Activated naive CD8-positive, alpha-beta T cell treated with anti-CD3 and anti-CD28 coated beads, Interleukin-2, amount 50 U/mL, for 24 hours (primary cell): ENCODE results near the gene SMIM5.
"Not testable (repeated sequence)": the region's sequence is repeated elsewhere in the genome, so short reads cannot be mapped to it uniquely, and the experiment has no call there.

ENCODE experiments used
- ATAC-seq: fragments of 150-1000 bp; cut with Tn5 transposase; one replicate; pipeline ENCODE4 v1.10.0; 2021
- DNase-seq: peaks from one replicate; pipeline ENCODE4 v3.0.0; 2021
- H3K27ac Mint-ChIP-seq: one replicate; pipeline ENCODE4 v1.8.0; 2021; ENCODE audit warnings: mild to moderate bottlenecking, mixed read lengths
- H3K27me3 Mint-ChIP-seq: one replicate; pipeline ENCODE4 v1.8.0; 2021; ENCODE audit warnings: mixed read lengths
- H3K36me3 Mint-ChIP-seq: one replicate; pipeline ENCODE4 v1.8.0; 2021; ENCODE audit warnings: low read depth, mixed read lengths
- H3K4me1 Mint-ChIP-seq: one replicate; pipeline ENCODE4 v1.8.0; 2021; ENCODE audit warnings: mixed read lengths
- H3K4me3 Mint-ChIP-seq: one replicate; pipeline ENCODE4 v1.8.0; 2021; ENCODE audit warnings: mild to moderate bottlenecking, moderate library complexity, mixed read lengths
- H3K9me3 Mint-ChIP-seq: one replicate; pipeline ENCODE4 v1.8.0; 2021; ENCODE audit warnings: mixed read lengths

SMIM5 gene

DNA sequence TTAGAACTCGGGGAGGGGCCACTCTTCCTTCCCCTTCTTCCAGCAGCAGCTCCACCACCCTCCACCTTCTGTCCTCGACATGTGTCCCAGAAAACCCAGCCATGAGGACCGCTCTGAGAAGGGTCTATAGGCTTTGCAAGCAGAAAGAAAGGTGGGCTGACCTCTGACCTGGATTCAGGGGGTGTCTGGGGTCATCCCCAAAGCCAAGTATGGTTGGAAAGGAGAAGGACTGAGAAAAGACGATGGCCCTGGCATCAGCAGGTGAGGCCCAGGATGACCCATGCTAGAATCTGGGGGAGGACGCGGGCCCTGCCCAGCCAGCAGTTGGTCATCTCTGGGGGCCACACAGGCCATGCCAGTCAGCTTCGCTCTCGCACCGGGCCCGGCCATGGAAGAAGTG, 6.1 kb upstream of the SMIM5 start:
- DNase-seq (no peak), ATAC-seq (no peak)
- Mint-ChIP-seq H3K9me3 (no peaks in the 10 kb centered on the region), H3K4me3 (no peak overlapping the region), H3K36me3 (no peaks in the 10 kb centered on the region), H3K27me3 (no peaks in the 10 kb centered on the region), H3K27ac (no peak overlapping the region), H3K4me1 (no peaks in the 10 kb centered on the region)

DNA sequence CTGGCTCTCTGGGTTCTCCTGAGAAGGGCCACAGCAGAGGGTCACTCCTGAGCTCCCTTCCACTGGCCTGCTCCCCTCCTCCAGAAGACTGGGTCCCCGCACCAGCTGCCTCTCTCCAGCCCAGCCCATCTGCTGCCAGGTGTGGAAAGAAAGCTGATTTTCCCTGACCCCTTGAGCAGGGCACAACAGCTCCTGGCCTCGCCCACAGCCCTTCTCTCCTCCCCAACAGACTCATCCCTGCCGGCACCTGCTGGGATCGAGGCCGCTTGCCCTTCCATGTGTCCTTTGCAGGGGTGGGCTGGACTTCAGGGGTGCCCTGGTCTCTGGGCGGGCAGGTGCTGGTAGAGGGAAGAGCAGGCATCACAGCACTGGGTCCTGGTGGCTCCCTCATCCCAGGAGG, 4.8 kb upstream of the SMIM5 start:
- Mint-ChIP-seq H3K9me3 (no peaks in the 10 kb centered on the region), H3K36me3 (no peaks in the 10 kb centered on the region), H3K4me1 (no peaks in the 10 kb centered on the region), H3K4me3 (no peak overlapping the region), H3K27ac (no peak overlapping the region), H3K27me3 (no peaks in the 10 kb centered on the region)
- ATAC-seq: no peak
- DNase-seq: no peak

DNA sequence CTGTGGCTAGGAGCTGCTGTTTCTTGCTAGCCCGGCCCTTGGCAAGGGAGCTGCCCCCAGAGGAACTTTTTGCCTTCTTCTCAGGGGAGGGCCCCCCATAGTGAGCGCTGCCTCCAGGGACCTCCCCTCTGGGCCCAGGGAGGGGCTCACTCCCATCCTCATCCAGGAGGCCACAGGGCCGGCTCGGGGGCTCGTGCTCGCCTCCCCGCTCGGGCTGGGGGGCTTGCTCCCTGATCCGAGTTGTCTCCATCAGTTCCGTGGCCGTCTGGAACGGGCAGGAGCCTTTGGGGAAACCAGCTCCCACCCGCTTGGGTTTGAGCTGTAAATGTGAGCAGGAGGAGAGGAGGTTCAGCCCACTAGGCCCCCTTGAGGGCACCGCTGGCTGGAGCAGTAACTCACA, 4.1 kb upstream of the SMIM5 start:
- peaks cover 3% of the 10 kb centered on the region for H3K4me1 Mint-ChIP-seq

DNA sequence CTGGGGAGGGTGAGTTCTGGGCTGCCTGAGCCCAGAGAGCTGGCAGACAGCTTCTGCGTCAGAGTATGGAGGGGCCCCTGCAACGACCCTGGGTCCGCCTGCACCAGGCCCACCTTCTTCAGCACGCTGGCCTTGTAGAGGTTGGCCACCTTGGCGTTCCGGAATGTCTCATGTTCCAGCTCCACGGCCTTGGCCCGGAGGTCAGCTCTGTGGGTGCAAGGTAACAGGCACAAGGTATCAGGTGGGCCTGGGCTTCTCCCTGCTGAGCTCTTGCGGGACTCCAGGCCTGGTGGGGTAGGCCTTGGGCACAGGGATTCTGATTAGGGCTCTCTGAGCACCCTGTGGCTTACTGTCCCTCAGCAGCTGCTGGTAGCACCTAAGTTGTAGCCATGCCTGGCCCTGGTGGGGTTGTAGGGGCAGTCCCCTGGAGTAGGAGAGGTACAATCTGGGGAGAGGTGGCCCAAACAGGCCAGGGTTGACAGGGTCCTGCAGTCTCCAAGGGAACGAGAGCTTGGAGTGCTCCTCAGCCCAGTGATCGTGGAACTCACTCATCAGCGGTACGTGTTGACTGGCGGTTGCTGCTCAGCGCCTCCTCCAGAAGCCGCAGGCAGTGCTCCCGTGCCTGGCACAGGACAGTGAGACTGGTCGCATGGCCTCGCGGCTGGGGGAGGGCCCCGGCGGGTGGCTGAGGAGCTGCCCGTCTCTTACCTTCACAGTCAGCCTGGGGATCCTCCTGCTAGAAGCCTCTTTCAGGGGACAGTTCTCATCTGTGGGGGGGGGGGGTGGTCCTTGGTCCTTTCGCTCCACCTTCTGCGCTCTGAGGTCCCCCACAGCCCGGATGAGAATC, 2.9 kb upstream of the SMIM5 start:
- Mint-ChIP-seq H3K27me3 (no peaks in the 10 kb centered on the region), H3K9me3 (no peaks in the 10 kb centered on the region), H3K4me1 (peaks cover 3% of the 10 kb centered on the region), H3K27ac (no peak overlapping the region), H3K36me3 (no peaks in the 10 kb centered on the region), H3K4me3 (no peak overlapping the region)
- no peak for DNase-seq
- ATAC-seq: no peak

More for the DNA sequence above, 4.1 kb upstream of the SMIM5 start:
- H3K36me3 Mint-ChIP-seq: no peaks in the 10 kb centered on the region
- DNase-seq: no peak
- H3K9me3 Mint-ChIP-seq: no peaks in the 10 kb centered on the region
- no peak overlapping the region for H3K4me3 Mint-ChIP-seq
- no peak for ATAC-seq
- H3K27ac Mint-ChIP-seq: no peak overlapping the region
- H3K27me3 Mint-ChIP-seq: no peaks in the 10 kb centered on the region

DNA sequence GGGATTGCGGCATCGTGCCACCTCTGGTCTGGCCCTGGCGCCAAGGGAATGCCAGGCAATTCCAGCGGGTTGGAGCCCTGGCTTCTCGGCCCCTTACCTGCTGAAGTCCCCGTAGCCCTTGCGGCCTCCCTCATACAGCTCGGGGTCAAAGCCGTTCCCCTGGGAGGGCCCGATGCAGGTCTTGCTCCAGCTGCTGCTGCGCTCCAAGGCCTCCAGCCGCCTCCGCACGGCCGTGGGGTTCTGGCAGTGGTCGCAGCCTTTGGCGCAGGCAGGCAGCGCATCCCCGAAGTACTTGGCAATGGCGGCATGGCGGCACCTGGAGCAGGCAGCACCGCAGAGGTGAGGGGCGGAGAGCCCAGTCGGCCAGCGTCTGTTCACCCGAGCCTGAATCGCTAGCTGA, 1.9 kb upstream of the SMIM5 start:
- peaks cover 3% of the 10 kb centered on the region for H3K4me1 Mint-ChIP-seq
- no peaks in the 10 kb centered on the region for H3K27me3 Mint-ChIP-seq
- no peaks in the 10 kb centered on the region for H3K36me3 Mint-ChIP-seq
- ATAC-seq (no peak), DNase-seq (no peak)
- H3K27ac Mint-ChIP-seq: no peak overlapping the region
- H3K9me3 Mint-ChIP-seq: no peaks in the 10 kb centered on the region
- no peak overlapping the region for H3K4me3 Mint-ChIP-seq

DNA sequence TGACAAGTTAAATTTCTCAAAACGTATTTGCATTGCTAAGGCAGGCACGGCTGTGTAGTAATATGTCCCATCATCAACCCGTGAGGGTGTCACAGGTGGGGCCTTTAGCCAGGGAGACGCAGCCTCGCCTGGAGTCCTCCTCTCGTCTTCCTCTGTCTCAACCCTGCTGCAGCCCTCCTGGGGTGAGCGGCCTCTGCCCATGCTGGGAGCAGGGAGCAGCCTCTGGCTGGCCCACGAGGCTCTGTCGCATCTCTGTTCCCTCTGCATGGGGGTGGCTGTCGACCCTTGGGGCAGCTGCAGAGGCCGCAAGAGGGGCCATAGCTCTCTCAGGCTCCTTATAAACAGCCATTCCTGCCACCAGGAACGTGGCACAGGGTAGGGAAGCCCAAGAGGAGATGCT, 806 bp upstream of the SMIM5 start:
- Mint-ChIP-seq H3K4me1 (peaks cover 3% of the 10 kb centered on the region), H3K36me3 (no peaks in the 10 kb centered on the region), H3K27me3 (no peaks in the 10 kb centered on the region), H3K4me3 (no peak overlapping the region), H3K27ac (no peak overlapping the region), H3K9me3 (no peaks in the 10 kb centered on the region)
- ATAC-seq: no peak
- no peak for DNase-seq

DNA sequence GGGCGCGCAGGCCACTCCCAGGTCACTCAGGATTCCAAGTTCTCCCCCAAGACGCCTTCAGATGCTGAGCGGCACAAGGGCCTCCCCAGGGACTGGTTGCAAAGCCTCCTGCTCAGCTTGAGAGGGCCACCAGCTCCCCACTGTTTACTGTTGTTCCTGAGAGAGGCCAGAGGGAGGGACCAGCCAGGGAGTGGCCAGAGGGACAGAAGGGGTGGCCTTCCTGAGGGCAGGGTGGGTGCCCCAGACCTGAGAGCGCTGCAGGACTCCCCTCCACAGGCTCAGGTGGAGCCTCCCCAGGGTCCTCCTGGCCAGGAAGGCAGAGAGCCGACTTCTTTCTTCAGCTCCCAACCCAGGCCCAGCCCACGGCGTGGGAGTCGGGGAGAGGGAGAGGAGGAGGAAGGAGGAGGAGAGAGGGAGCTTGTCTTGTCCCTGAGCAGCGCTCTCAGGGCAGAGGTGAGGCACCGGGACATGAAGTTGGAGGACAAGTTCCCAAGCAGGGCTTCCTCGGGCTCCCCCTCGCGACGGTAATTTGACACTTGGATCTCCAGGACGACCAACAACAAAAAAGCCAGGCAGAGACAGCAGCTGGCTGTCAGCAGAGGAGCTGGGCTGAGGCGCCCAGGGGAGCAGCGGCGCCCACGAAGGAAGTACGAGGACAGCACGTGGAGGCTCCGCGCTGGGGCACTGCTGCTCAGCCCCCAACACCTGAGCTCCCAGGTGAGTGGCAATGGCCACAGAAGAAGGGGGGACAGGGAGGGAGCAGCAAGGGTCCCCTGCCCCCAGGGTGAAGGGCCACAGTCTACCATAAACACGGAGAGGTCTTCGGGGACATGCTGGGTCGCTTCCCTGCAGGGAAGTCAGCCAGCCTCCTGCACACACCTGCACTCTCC, 497 bp downstream of the SMIM5 start:
- no peak overlapping the region for H3K27ac Mint-ChIP-seq
- DNase-seq (peak; percentile 48), ATAC-seq (peak; percentile 25)
- no peaks in the 10 kb centered on the region for H3K36me3 Mint-ChIP-seq
- H3K4me1 Mint-ChIP-seq: peaks cover 3% of the 10 kb centered on the region
- no peak overlapping the region for H3K4me3 Mint-ChIP-seq
- no peaks in the 10 kb centered on the region for H3K27me3 Mint-ChIP-seq
- no peaks in the 10 kb centered on the region for H3K9me3 Mint-ChIP-seq

DNA sequence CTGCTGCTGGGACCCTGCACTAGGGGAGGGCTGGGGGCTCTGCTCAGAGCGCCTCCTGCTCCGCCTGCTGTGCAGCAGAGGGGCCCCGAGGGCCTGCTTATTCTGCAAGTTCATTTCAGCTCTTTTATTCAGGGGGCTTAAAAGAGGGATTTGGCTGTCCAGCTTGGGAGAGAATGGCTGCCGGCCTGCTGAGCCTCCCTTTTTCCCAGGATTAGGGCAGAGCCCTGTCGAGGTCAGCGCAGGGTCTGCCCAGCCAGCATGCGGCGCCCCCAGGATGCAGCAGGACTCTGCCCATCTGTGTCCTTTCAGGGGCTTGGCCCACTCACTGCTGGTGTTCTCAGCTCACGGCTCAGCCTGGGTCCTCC, 1.1 kb downstream of the SMIM5 start:
- Mint-ChIP-seq H3K9me3 (no peaks in the 10 kb centered on the region), H3K27me3 (no peaks in the 10 kb centered on the region), H3K27ac (no peak overlapping the region), H3K4me1 (peaks cover 3% of the 10 kb centered on the region), H3K4me3 (no peak overlapping the region), H3K36me3 (no peaks in the 10 kb centered on the region)
- ATAC-seq (no peak), DNase-seq (no peak)

DNA sequence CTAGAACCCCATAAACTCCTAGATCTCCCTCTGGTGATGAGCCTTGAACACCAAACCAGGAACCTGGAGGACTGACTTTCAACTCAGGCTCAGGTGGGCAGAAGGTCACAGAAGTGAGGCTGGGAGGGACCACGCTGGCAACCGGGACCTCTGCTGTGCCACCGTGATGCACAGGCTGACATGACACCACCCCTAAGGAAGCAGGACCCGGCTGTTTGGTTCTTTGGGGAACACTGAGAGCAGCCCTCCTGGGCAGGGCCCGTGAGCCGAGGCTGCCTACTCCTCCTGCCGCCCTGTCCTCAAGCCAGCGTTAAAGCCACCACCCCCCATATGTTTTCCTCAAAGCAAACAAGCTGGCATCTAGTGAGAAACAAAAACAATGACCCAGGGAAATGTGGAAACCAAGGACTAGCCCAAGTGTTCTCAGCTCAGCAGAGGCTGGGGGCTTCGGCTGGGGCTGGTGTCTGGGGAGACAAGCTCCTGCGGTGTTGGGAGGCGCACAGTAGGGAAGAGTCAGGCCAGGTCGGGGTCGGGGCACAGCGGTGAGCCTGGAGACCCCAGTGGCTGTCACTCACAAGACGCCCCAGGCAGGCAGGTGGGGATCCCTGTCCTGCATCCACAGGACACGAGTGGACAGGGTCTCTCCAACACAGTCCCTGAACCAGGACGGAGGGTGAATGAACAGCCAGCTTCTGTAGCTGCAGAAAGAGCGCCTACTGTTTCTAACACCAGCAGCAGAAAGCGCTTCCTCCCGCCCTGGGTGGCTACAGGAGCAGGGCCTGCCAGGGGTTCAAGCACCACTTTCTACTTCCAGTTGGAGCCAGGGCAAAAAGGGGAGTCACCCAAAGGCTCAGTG, 1.7 kb downstream of the SMIM5 start:
- no peak overlapping the region for H3K4me3 Mint-ChIP-seq
- no peak overlapping the region for H3K27ac Mint-ChIP-seq
- peaks cover 3% of the 10 kb centered on the region for H3K4me1 Mint-ChIP-seq
- DNase-seq (no peak), ATAC-seq (no peak)
- no peaks in the 10 kb centered on the region for H3K27me3 Mint-ChIP-seq
- no peaks in the 10 kb centered on the region for H3K36me3 Mint-ChIP-seq
- no peaks in the 10 kb centered on the region for H3K9me3 Mint-ChIP-seq

DNA sequence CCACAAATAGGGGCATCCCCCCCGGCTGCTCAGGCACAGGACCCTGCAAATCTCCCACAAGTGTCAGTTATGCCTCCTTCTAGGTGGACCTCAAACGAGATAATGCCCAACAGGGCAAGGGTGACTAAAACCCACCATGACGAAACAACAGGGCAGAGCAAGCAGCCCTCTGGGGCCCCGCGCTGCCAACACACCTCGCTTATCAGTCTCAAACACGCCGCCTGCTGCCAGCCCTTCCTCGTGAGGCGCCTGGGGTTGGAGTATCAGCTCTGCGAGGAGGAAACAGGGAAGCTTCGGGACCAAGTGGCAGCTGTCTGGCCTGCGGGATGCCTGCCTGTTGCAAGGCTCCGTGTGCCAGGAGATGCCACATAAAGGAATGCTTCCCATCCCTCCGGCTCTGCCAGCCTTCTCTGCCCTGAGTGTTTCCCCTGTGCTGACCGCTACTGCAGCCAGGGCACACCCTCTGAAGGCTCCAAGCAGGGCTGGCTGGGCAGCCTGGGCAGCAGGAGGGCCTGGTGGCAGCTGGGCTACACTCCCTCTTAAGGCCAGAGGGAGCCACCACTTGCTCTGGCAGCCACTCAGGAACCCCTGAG, 2.5 kb downstream of the SMIM5 start:
- Mint-ChIP-seq H3K27me3 (no peaks in the 10 kb centered on the region), H3K4me1 (peaks cover 3% of the 10 kb centered on the region), H3K36me3 (no peaks in the 10 kb centered on the region), H3K27ac (no peak overlapping the region), H3K4me3 (no peak overlapping the region), H3K9me3 (no peaks in the 10 kb centered on the region)
- ATAC-seq (no peak), DNase-seq (no peak)

DNA sequence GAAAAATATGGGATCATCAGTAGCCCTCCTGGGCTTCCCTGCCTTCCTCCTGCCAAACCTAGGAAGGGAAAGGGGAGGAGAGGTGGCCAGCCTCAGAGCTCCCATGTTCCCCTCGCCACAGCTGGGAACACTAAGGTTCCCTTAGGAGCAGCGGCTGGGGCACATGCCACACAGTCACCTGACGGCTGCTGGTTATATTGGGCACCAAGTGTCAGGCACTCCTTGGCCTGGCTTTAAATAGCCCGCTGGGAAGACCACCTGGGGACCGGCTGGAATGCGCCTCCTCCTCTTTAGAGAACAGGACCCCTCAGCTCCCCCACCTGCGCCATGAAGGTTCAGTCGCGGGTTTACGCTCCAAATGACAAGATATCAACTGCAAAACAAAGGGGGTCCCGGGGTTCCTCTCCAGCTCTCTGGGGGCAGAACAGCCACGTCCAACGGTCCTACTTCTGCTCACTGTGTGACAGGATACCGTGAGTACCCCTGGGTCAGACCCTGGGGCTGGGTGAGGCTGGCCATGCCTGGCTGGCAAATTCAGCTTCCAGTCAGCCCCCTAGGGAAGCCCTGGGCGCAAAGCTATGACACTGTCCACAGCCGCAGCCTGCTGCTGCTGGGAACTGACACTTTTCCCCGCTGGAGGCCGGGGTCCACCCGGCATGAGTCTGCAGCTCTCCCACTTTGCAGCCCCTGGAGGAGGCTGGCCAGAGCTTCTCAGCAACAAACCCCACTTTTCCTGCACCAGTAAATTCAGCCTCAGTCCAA, 3.3 kb downstream of the SMIM5 start:
- no peaks in the 10 kb centered on the region for H3K36me3 Mint-ChIP-seq

DNA sequence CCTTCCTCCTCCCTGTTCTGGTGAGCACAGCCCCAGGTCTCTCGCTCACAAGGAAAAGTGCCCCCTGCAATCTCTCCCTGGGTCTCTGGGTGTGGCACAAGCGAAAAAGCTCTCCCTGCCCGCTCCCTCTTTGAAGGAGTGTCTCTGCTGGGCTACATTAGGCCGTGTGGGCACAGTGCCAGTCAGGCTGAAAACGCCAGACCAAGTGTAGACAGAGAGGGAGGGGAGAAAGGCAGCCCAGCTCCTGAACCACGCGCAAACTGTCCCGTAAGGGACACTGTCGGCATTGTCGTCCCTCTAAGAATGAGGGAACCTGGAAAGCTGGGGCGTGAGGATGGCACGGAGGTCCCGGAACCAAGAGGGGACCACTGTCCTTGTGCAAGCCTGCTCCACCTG, 3.9 kb downstream of the SMIM5 start:
- H3K27ac Mint-ChIP-seq: no peak overlapping the region
- DNase-seq (no peak), ATAC-seq (no peak)
- H3K9me3 Mint-ChIP-seq: no peaks in the 10 kb centered on the region
- H3K27me3 Mint-ChIP-seq: no peaks in the 10 kb centered on the region
- peaks cover 3% of the 10 kb centered on the region for H3K4me1 Mint-ChIP-seq
- no peak overlapping the region for H3K4me3 Mint-ChIP-seq
- H3K36me3 Mint-ChIP-seq: no peaks in the 10 kb centered on the region

More for the DNA sequence above, 3.3 kb downstream of the SMIM5 start:
- H3K27me3 Mint-ChIP-seq: no peaks in the 10 kb centered on the region
- H3K4me1 Mint-ChIP-seq: peaks cover 3% of the 10 kb centered on the region
- no peak overlapping the region for H3K4me3 Mint-ChIP-seq
- no peaks in the 10 kb centered on the region for H3K9me3 Mint-ChIP-seq
- no peak overlapping the region for H3K27ac Mint-ChIP-seq
- ATAC-seq (no peak), DNase-seq (no peak)

DNA sequence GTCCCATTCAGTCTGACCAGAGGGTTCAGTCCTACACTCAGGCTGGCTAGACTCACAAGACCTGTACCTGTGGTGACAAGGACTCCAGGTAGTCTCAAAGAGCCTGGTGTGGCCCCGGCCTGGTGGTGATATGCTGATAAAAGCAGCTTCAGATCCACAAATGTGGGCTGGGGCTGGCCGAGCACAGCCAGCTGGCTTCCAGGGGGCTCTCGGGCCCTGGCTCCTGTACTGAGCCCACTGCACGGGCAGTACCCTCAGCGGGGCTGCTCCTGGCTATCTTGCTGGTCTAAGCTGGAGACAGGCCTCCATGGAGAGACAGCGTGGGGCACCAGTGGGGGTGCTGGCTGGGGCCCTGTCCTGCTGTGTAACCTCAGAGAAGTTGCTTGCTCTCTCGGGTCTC, 4.3 kb downstream of the SMIM5 start:
- H3K27ac Mint-ChIP-seq: no peak overlapping the region
- H3K9me3 Mint-ChIP-seq: no peaks in the 10 kb centered on the region
- no peak overlapping the region for H3K4me3 Mint-ChIP-seq
- no peaks in the 10 kb centered on the region for H3K36me3 Mint-ChIP-seq
- ATAC-seq (no peak), DNase-seq (no peak)
- H3K4me1 Mint-ChIP-seq: peaks cover 3% of the 10 kb centered on the region
- no peaks in the 10 kb centered on the region for H3K27me3 Mint-ChIP-seq

DNA sequence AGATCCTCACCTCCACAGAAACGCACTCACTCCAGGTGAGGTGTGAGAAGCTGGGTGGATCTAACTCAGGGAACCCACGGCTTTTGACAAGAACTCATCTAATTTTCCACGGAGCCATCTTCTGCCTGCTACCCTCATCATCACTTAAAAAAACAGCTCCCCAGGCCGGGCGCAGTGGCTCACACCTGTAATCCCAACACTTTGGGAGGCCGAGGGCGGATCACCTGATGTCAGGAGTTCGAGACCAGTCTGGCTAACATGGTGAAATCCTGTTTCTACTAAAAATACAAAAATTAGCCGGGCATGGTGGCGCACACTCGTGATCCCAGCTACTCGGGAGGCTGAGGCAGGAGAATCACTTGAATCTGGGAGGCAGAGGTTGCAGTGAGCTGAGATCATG, 4.8 kb downstream of the SMIM5 start:
- H3K4me3 Mint-ChIP-seq, H3K36me3 Mint-ChIP-seq, H3K9me3 Mint-ChIP-seq, H3K27me3 Mint-ChIP-seq, H3K27ac Mint-ChIP-seq, ATAC-seq, DNase-seq, H3K4me1 Mint-ChIP-seq: not testable (repeated sequence)
